ENCODE measurements around the gene GRID2IP. TPM values are rescaled to one million over a fixed set of nuclear protein-coding genes. Genes with fewer than 3 reads are reported as not detected.

GRID2IP gene
- total and polyA plus RNA-seq, 2 of the 13 experiments (the other 11 are each of a cell fraction or from before 2014, with no cell fraction given) = 0.03 TPM; not detected in 1

- CTCF ChIA-PET (ENCODE audit: low intra/inter-chr PET ratio, low total read pairs) = no interaction called here
- peak overlapping the region in 2 of 3 experiments; percentile 54 to 66; a peak in 3 of 6 replicates for H3K4me3 ChIP-seq (replicated peaks in 1 of 3; ENCODE audit: insufficient read depth in 1 of 3, low read depth in 2 of 3, low read length in 3 of 3)
- no peaks in the 10 kb centered on the region for H3K9me3 ChIP-seq (ENCODE audit: low read length)
Observed at GRCh38 chr7:6531492-6532279, 19.6 kb downstream of the GRID2IP start.

More at GRCh38 chr7:6531492-6532279, 19.6 kb downstream of the GRID2IP start:
- peak overlapping the region; percentile 84; the same call in 1 of the 2 replicates for H3K4me2 ChIP-seq (ENCODE audit: low read depth, low read length)
- TF ChIP-seq ZNF770 (CRISPR knock-in tag; IDR thresholded peaks at IDR 0.05) (peak; percentile 77), SMARCC2 (IDR thresholded peaks at IDR 0.05) (no peak)
- DNase-seq (ENCODE audit: low spot score) (no peak), FAIRE-seq (no peak), ATAC-seq (no peak)
- no peaks in the 10 kb centered on the region for H3K79me2 ChIP-seq (ENCODE audit: insufficient read depth, low read length)
- H3K9ac ChIP-seq (ENCODE audit: insufficient read depth, low read depth, low read length) = no peak overlapping the region
- H2AFZ ChIP-seq (ENCODE audit: low read length) = no peak overlapping the region
- BruUV-seq (replicated peaks) = no TSS peak
- peaks cover 19 to 66% of the 10 kb centered on the region in 2 experiments for H3K27me3 ChIP-seq (ENCODE audit: control insufficient read depth in 1 of 2, insufficient read depth in 2 of 2, low read length in 2 of 2)
- H3K36me3 ChIP-seq (replicated peaks in 1 of 2; ENCODE audit: control insufficient read depth in 1 of 2, insufficient read depth in 2 of 2, low read length in 2 of 2) = no peaks in the 10 kb centered on the region
- peaks cover 27% of the 10 kb centered on the region for H3K4me1 ChIP-seq (ENCODE audit: insufficient read depth, low read length)
- intact Hi-C loops (cut with micrococcal nuclease; ENCODE audit: unreplicated experiment) = no loop called here
- in situ Hi-C loops (cut with HindIII; ENCODE audit: extremely low pct_ligation_motif_present, low pct_unique_long_range_greater_than_20kb) = no loop called here
- POLR2A ChIA-PET = no interaction called here
- no peak overlapping the region for H3K27ac ChIP-seq (ENCODE audit: extremely low read length, insufficient read depth, low read length)
- WGBS (ENCODE audit: low lambda C conversion rate) = 23% methylated on average over 16 of the region's 19 CpGs
- H4K20me1 ChIP-seq (ENCODE audit: insufficient read depth, low read length) = no peaks in the 10 kb centered on the region
